HEK293 (cell line): ENCODE measurements around the gene SCRN1.
A peak's percentile ranks its signal among the peaks of the same experiment; 100 is the strongest.

Experiments
- CTCF ChIA-PET: fragments of 350-600 bp; formaldehyde crosslinking; extraction: SDS; loops from one replicate; lab custom pipeline; 2021; ENCODE audit warnings: antibody characterized with exemption; lab: Yijun Ruan, JAX
- POLR2A ChIA-PET: fragments of 300-600 bp; formaldehyde crosslinking; extraction: SDS; loops from one replicate; lab custom pipeline; 2020; ENCODE audit warnings: antibody characterized with exemption, inconsistent platforms; lab: Yijun Ruan, JAX
- H3K27ac ChIP-seq: fragments of 200-500 bp; sonication (Bioruptor generic); 2 replicates; pipeline ENCODE4 v1.5.1; 2014; ENCODE audit warnings: low read depth, low read length, control low read depth, inconsistent platforms; ENCODE audit errors: extremely low read depth
- H3K36me3 ChIP-seq, 2 experiments: fragments of 200-500 bp in 1 of 2; sonication (Bioruptor generic) in 1 of 2; 1 replicate in 1 of 2; 2 replicates in 1 of 2; pipeline ENCODE4 v1.5.1; 2014 to 2017; ENCODE audit warnings: inconsistent platforms in 2 of 2, low read length in 2 of 2; ENCODE audit not compliant: control insufficient read depth in 2 of 2, insufficient read depth in 1 of 2
- H3K4me1 ChIP-seq: fragments of 200-500 bp; sonication (Bioruptor generic); 2 replicates; pipeline ENCODE4 v1.5.1; 2014; ENCODE audit warnings: mild to moderate bottlenecking, low read length, inconsistent platforms; ENCODE audit not compliant: control insufficient read depth, insufficient read depth
- H3K4me3 ChIP-seq: 2 replicates; pipeline ENCODE4 v1.5.1; 2011; ENCODE audit warnings: low read depth, mild to moderate bottlenecking, control low read depth, low read length, moderate library complexity
- H3K9me3 ChIP-seq: fragments of 200-500 bp; sonication (Bioruptor generic); 2 replicates; pipeline ENCODE4 v1.5.1; 2014; ENCODE audit warnings: low read depth, low read length, inconsistent platforms; ENCODE audit not compliant: control insufficient read depth, insufficient read depth
- BCL11A ChIP-seq: fragments of 450-650 bp; formaldehyde crosslinking; IDR thresholded peaks from 2 replicates; pipeline ENCODE4 v1.5.1; 2016; ENCODE audit warnings: low read depth, missing biosample characterization, missing genetic modification characterization
- HOXC10 ChIP-seq: sonication (generic); formaldehyde crosslinking; IDR thresholded peaks from 2 replicates; pipeline ENCODE4 v1.8.1; 2023; ENCODE audit warnings: mild to moderate bottlenecking, missing genetic modification reagents
- KLF1 ChIP-seq: fragments of 450-650 bp; formaldehyde crosslinking; IDR thresholded peaks from 2 replicates; pipeline ENCODE4 v1.5.1; 2016; ENCODE audit warnings: missing biosample characterization, missing genetic modification characterization
- KLF9 ChIP-seq: fragments of 450-650 bp; formaldehyde crosslinking; IDR thresholded peaks from 2 replicates; pipeline ENCODE4 v1.5.1; 2016; ENCODE audit warnings: missing biosample characterization, missing genetic modification characterization, low read depth
- SCRT2 ChIP-seq: fragments of 450-650 bp; formaldehyde crosslinking; IDR thresholded peaks from 2 replicates; pipeline ENCODE4 v1.5.1; 2016; ENCODE audit warnings: missing biosample characterization, missing genetic modification characterization
- SETDB1 ChIP-seq: IDR thresholded peaks from one replicate; pipeline ENCODE4 v1.6.1; 2017; ENCODE audit warnings: mild to moderate bottlenecking, low read length, moderate library complexity, mixed read lengths; ENCODE audit not compliant: insufficient read length
- YY2 ChIP-seq: fragments of 450-650 bp; formaldehyde crosslinking; IDR thresholded peaks from 2 replicates; pipeline ENCODE4 v1.5.1; 2016; ENCODE audit warnings: missing biosample characterization, missing genetic modification characterization
- ZFHX2 ChIP-seq: fragments of 450-650 bp; formaldehyde crosslinking; conservative IDR thresholded peaks from 2 replicates; pipeline ENCODE4 v1.5.1; 2016; ENCODE audit warnings: missing biosample characterization, missing genetic modification characterization
- ZNF169 ChIP-seq: fragments of 450-650 bp; formaldehyde crosslinking; IDR thresholded peaks from 2 replicates; pipeline ENCODE4 v1.5.1; 2016; ENCODE audit warnings: missing biosample characterization, missing genetic modification characterization
- ZNF19 ChIP-seq: fragments of 450-650 bp; formaldehyde crosslinking; IDR thresholded peaks from 2 replicates; pipeline ENCODE4; 2016; ENCODE audit warnings: missing biosample characterization, missing genetic modification characterization, low read depth
- ZNF2 ChIP-seq: fragments of 450-650 bp; formaldehyde crosslinking; IDR thresholded peaks from 2 replicates; pipeline ENCODE4 v1.5.1; 2016; ENCODE audit warnings: missing biosample characterization, missing genetic modification characterization
- ZNF521 ChIP-seq: fragments of 450-650 bp; formaldehyde crosslinking; IDR thresholded peaks from 2 replicates; pipeline ENCODE4 v1.5.1; 2017; ENCODE audit warnings: missing biosample characterization, mild to moderate bottlenecking, missing genetic modification characterization
- ZNF560 ChIP-seq: fragments of 450-650 bp; formaldehyde crosslinking; IDR thresholded peaks from 2 replicates; pipeline ENCODE4 v1.5.1; 2017; ENCODE audit warnings: missing biosample characterization, missing genetic modification characterization, borderline replicate concordance
- ZNF629 ChIP-seq: fragments of 450-650 bp; formaldehyde crosslinking; IDR thresholded peaks from 2 replicates; pipeline ENCODE4 v1.5.1; 2017; ENCODE audit warnings: missing biosample characterization, missing genetic modification characterization
- ZNF658 ChIP-seq: fragments of 450-650 bp; formaldehyde crosslinking; IDR thresholded peaks from 2 replicates; pipeline ENCODE4; 2016; ENCODE audit warnings: missing biosample characterization, missing genetic modification characterization
- ZNF747 ChIP-seq: fragments of 450-650 bp; formaldehyde crosslinking; IDR thresholded peaks from 2 replicates; pipeline ENCODE4 v1.5.1; 2016; ENCODE audit warnings: missing biosample characterization, missing genetic modification characterization
- ZNF76 ChIP-seq: fragments of 450-650 bp; formaldehyde crosslinking; IDR thresholded peaks from 2 replicates; pipeline ENCODE4; 2016; ENCODE audit warnings: low read depth, missing biosample characterization, missing genetic modification characterization, borderline replicate concordance
- ZNF776 ChIP-seq: fragments of 450-650 bp; formaldehyde crosslinking; IDR thresholded peaks from 2 replicates; pipeline ENCODE4 v1.5.0; 2017; ENCODE audit warnings: missing biosample characterization, missing genetic modification characterization, borderline replicate concordance
- ZNF777 ChIP-seq: fragments of 450-650 bp; formaldehyde crosslinking; IDR thresholded peaks from 2 replicates; pipeline ENCODE4 v1.5.1; 2017; ENCODE audit warnings: missing biosample characterization, missing genetic modification characterization, borderline replicate concordance
- ZNF785 ChIP-seq: fragments of 450-650 bp; formaldehyde crosslinking; IDR thresholded peaks from 2 replicates; pipeline ENCODE4 v1.5.1; 2016; ENCODE audit warnings: missing biosample characterization, missing genetic modification characterization
- ZNF830 ChIP-seq: fragments of 450-650 bp; IDR thresholded peaks from 2 replicates; pipeline ENCODE4 v1.5.0; 2018; ENCODE audit warnings: missing biosample characterization, missing genetic modification characterization, low read depth, mild to moderate bottlenecking, moderate library complexity
- TF ChIP-seq, protein P1 (sequence below): fragments of 450-650 bp; formaldehyde crosslinking; IDR thresholded peaks from 2 replicates; pipeline ENCODE4 v1.5.1; 2016; ENCODE audit warnings: missing biosample characterization, missing genetic modification characterization
- TF ChIP-seq, protein P2 (sequence below): fragments of 450-650 bp; formaldehyde crosslinking; IDR thresholded peaks from 2 replicates; pipeline ENCODE4 v1.5.1; 2017; ENCODE audit warnings: missing biosample characterization, missing genetic modification characterization
- TF ChIP-seq, protein P3 (sequence below): fragments of 450-650 bp; formaldehyde crosslinking; IDR thresholded peaks from 2 replicates; pipeline ENCODE4 v1.5.1; 2016; ENCODE audit warnings: missing biosample characterization, missing genetic modification characterization, borderline replicate concordance
- TF ChIP-seq, protein P4 (sequence below): fragments of 450-650 bp; formaldehyde crosslinking; IDR thresholded peaks from 2 replicates; pipeline ENCODE4 v1.5.1; 2016; ENCODE audit warnings: missing biosample characterization, missing genetic modification characterization

The SCRN1 gene

DNA sequence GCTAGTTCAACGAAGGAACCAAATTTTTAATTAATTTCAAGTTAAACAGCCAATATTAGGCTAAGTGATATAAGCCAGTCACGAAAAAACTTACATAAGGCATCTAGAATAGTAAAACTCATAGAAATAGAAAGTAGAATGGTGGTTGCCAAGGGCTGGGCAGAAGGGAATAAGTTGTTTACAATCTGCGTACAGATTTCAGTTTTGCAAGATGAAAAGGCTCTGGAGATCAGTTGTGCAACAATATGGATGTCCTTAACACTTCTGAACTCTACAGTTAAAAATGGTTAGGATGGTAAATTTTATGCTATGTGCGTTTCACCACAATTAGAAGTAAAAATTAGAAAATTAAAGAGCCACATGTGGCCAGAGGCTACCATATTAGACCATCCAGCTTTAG is 13.3 kb downstream of the SCRN1 start:
- TF ChIP-seq ZNF169 (tag by site-specific recombination): no peak
- TF ChIP-seq KLF9 (tag by site-specific recombination): no peak
- no peak for TF ChIP-seq ZNF19 (tag by site-specific recombination)
- no peak for TF ChIP-seq ZNF560 (tag by site-specific recombination)
- TF ChIP-seq KLF1 (tag by site-specific recombination): no peak
- TF ChIP-seq, protein P1, sequence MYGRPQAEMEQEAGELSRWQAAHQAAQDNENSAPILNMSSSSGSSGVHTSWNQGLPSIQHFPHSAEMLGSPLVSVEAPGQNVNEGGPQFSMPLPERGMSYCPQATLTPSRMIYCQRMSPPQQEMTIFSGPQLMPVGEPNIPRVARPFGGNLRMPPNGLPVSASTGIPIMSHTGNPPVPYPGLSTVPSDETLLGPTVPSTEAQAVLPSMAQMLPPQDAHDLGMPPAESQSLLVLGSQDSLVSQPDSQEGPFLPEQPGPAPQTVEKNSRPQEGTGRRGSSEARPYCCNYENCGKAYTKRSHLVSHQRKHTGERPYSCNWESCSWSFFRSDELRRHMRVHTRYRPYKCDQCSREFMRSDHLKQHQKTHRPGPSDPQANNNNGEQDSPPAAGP (tag by site-specific recombination): no peak
- TF ChIP-seq ZNF830: no peak
- TF ChIP-seq, protein P2, sequence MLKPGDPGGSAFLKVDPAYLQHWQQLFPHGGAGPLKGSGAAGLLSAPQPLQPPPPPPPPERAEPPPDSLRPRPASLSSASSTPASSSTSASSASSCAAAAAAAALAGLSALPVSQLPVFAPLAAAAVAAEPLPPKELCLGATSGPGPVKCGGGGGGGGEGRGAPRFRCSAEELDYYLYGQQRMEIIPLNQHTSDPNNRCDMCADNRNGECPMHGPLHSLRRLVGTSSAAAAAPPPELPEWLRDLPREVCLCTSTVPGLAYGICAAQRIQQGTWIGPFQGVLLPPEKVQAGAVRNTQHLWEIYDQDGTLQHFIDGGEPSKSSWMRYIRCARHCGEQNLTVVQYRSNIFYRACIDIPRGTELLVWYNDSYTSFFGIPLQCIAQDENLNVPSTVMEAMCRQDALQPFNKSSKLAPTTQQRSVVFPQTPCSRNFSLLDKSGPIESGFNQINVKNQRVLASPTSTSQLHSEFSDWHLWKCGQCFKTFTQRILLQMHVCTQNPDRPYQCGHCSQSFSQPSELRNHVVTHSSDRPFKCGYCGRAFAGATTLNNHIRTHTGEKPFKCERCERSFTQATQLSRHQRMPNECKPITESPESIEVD (tag by site-specific recombination): no peak
- no peak for TF ChIP-seq ZFHX2 (tag by site-specific recombination)
- TF ChIP-seq BCL11A (tag by site-specific recombination): no peak
- TF ChIP-seq ZNF776 (tag by site-specific recombination): no peak
- TF ChIP-seq YY2: no peak
- no peak for TF ChIP-seq ZNF76 (tag by site-specific recombination)
- TF ChIP-seq ZNF521 (tag by site-specific recombination): no peak
- no peak for TF ChIP-seq HOXC10 (CRISPR knock-in tag)
- TF ChIP-seq SETDB1: no peak
- TF ChIP-seq ZNF629 (tag by site-specific recombination): no peak
- no peak for TF ChIP-seq ZNF2
- no peak for TF ChIP-seq ZNF777 (tag by site-specific recombination)
- TF ChIP-seq, all 188 proteins: peak for 0
- ChIA-PET POLR2A (no interaction called here), CTCF (interaction anchor here (0.9 kb wide), 2 partner anchors 12 to 13 kb away, joined by 3 to 4 read pairs; no protein-coding TSS in a partner anchor)
- H3K27ac ChIP-seq: no peak overlapping the region
- 0 out of 2 replicates have a peak, but pooled peaks cover 2% of the 10 kb centered on the region for H3K4me1 ChIP-seq
- H3K9me3 ChIP-seq: no peaks in the 10 kb centered on the region
- H3K36me3 ChIP-seq: peaks cover 0 to 4% of the 10 kb centered on the region in 2 experiments; a peak in 1 of 3 replicates
- H3K4me3 ChIP-seq: no peak overlapping the region

DNA sequence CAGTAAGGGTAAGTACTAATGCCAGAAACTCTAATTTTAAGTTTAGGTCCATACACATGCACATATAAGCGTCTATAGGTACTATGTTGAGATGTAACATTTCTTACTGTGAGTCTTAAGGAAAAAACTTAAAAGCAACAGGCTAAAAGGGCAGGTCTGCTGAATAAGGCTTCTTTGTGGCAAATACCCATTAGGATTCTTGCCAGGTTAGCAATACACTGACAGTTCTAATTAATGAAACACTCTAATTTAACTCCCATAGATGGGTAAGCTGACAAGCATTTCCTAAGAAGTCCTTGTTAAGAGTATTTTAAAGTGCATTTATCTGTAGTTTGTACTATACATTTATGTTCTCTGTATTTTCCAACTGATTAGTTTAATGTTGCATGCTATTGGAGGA is 14.0 kb downstream of the SCRN1 start:
- no peak overlapping the region for H3K4me3 ChIP-seq
- TF ChIP-seq SCRT2 (tag by site-specific recombination) (0 out of 2 replicates have a peak, but pooled peaks have one; percentile 11), ZNF747 (tag by site-specific recombination) (no peak), ZNF521 (tag by site-specific recombination) (no peak), ZNF785 (tag by site-specific recombination) (no peak), ZNF658 (tag by site-specific recombination) (no peak), ZNF830 (no peak)
- TF ChIP-seq, protein P3, sequence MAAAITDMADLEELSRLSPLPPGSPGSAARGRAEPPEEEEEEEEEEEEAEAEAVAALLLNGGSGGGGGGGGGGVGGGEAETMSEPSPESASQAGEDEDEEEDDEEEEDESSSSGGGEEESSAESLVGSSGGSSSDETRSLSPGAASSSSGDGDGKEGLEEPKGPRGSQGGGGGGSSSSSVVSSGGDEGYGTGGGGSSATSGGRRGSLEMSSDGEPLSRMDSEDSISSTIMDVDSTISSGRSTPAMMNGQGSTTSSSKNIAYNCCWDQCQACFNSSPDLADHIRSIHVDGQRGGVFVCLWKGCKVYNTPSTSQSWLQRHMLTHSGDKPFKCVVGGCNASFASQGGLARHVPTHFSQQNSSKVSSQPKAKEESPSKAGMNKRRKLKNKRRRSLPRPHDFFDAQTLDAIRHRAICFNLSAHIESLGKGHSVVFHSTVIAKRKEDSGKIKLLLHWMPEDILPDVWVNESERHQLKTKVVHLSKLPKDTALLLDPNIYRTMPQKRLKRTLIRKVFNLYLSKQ (tag by site-specific recombination): no peak
- TF ChIP-seq, protein P4, sequence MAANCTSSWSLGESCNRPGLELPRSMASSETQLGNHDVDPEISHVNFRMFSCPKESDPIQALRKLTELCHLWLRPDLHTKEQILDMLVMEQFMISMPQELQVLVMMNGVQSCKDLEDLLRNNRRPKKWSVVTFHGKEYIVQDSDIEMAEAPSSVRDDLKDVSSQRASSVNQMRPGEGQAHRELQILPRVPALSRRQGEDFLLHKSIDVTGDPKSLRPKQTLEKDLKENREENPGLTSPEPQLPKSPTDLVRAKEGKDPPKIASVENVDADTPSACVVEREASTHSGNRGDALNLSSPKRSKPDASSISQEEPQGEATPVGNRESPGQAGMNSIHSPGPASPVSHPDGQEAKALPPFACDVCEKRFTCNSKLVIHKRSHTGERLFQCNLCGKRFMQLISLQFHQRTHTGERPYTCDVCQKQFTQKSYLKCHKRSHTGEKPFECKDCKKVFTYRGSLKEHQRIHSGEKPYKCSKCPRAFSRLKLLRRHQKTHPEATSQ (tag by site-specific recombination): no peak
- no peaks in the 10 kb centered on the region; the same call in 1 of the 2 replicates for H3K9me3 ChIP-seq
- no peak overlapping the region for H3K27ac ChIP-seq
- H3K4me1 ChIP-seq: 0 out of 2 replicates have a peak, but pooled peaks cover 2% of the 10 kb centered on the region
- peaks cover 0 to 4% of the 10 kb centered on the region in 2 experiments; a peak in 1 of 3 replicates for H3K36me3 ChIP-seq
- ChIA-PET POLR2A (no interaction called here), CTCF (interaction anchor here (0.9 kb wide), 1 partner anchor 12 kb away, joined by 3 read pairs; no protein-coding TSS in a partner anchor)
